ENCODE data around the gene TECPR2. TPM values are rescaled to one million over a fixed set of nuclear protein-coding genes. Genes with fewer than 3 reads are reported as not detected.

The TECPR2 gene
- total and polyA plus RNA-seq, 2 of the 13 experiments (the other 11 are each of a cell fraction or from before 2014, with no cell fraction given): 3.5 to 5.7 TPM

GRCh38 chr14:102319351-102320032 lies 43.2 kb upstream of the TECPR2 start, which contains the start of gene ZNF839 (continued):
- TF ChIP-seq THYN1 (CRISPR knock-in tag; IDR thresholded peaks at IDR 0.05; ENCODE audit: borderline replicate concordance, low read depth) (no peak), RXRA (CRISPR knock-in tag; IDR thresholded peaks at IDR 0.05) (no peak), ZNF207 (IDR thresholded peaks at IDR 0.05; ENCODE audit: borderline replicate concordance) (no peak), NRL (CRISPR knock-in tag; IDR thresholded peaks at IDR 0.05; ENCODE audit: borderline replicate concordance) (no peak), ATF7 (IDR thresholded peaks at IDR 0.05) (peak; percentile 94), ATF7 (CRISPR knock-in tag; IDR thresholded peaks at IDR 0.05) (no peak; the same call in 1 of the 2 replicates), ZNF281 (CRISPR knock-in tag; IDR thresholded peaks at IDR 0.05; ENCODE audit: borderline replicate concordance) (no peak), KDM6A (CRISPR knock-in tag; IDR thresholded peaks at IDR 0.05; ENCODE audit: low read depth) (no peak), ZSCAN25 (CRISPR knock-in tag; IDR thresholded peaks at IDR 0.05) (no peak), ELF3 (CRISPR knock-in tag; IDR thresholded peaks at IDR 0.05) (no peak), ARID2 (CRISPR knock-in tag; IDR thresholded peaks at IDR 0.05; ENCODE audit: borderline replicate concordance) (no peak), MED8 (CRISPR knock-in tag; IDR thresholded peaks at IDR 0.05; ENCODE audit: insufficient replicate concordance) (peak; percentile 6), ZNF724P (CRISPR knock-in tag; IDR thresholded peaks at IDR 0.05; ENCODE audit: borderline replicate concordance) (no peak), SP4 (CRISPR knock-in tag; IDR thresholded peaks at IDR 0.05) (peak; percentile 81), NBN (conservative IDR thresholded peaks at IDR 0.05) (no peak), CEBPB (IDR thresholded peaks at IDR 0.05; ENCODE audit: borderline replicate concordance, low read depth, low read length) (no peak), SALL1 (CRISPR knock-in tag; IDR thresholded peaks at IDR 0.05) (peak; percentile 41)
- TF ChIP-seq, protein P1, sequence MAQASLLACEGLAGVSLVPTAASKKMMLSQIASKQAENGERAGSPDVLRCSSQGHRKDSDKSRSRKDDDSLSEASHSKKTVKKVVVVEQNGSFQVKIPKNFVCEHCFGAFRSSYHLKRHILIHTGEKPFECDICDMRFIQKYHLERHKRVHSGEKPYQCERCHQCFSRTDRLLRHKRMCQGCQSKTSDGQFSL (CRISPR knock-in tag; IDR thresholded peaks at IDR 0.05): peak; percentile 43; the same call in 1 of the 2 replicates
- TF ChIP-seq, protein P2, sequence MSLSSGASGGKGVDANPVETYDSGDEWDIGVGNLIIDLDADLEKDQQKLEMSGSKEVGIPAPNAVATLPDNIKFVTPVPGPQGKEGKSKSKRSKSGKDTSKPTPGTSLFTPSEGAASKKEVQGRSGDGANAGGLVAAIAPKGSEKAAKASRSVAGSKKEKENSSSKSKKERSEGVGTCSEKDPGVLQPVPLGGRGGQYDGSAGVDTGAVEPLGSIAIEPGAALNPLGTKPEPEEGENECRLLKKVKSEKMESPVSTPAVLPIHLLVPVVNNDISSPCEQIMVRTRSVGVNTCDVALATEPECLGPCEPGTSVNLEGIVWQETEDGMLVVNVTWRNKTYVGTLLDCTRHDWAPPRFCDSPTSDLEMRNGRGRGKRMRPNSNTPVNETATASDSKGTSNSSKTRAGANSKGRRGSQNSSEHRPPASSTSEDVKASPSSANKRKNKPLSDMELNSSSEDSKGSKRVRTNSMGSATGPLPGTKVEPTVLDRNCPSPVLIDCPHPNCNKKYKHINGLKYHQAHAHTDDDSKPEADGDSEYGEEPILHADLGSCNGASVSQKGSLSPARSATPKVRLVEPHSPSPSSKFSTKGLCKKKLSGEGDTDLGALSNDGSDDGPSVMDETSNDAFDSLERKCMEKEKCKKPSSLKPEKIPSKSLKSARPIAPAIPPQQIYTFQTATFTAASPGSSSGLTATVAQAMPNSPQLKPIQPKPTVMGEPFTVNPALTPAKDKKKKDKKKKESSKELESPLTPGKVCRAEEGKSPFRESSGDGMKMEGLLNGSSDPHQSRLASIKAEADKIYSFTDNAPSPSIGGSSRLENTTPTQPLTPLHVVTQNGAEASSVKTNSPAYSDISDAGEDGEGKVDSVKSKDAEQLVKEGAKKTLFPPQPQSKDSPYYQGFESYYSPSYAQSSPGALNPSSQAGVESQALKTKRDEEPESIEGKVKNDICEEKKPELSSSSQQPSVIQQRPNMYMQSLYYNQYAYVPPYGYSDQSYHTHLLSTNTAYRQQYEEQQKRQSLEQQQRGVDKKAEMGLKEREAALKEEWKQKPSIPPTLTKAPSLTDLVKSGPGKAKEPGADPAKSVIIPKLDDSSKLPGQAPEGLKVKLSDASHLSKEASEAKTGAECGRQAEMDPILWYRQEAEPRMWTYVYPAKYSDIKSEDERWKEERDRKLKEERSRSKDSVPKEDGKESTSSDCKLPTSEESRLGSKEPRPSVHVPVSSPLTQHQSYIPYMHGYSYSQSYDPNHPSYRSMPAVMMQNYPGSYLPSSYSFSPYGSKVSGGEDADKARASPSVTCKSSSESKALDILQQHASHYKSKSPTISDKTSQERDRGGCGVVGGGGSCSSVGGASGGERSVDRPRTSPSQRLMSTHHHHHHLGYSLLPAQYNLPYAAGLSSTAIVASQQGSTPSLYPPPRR (CRISPR knock-in tag; IDR thresholded peaks at IDR 0.05; ENCODE audit: borderline replicate concordance): 0 out of 2 replicates have a peak, but pooled peaks have one; percentile 39
- TF ChIP-seq, protein P3, sequence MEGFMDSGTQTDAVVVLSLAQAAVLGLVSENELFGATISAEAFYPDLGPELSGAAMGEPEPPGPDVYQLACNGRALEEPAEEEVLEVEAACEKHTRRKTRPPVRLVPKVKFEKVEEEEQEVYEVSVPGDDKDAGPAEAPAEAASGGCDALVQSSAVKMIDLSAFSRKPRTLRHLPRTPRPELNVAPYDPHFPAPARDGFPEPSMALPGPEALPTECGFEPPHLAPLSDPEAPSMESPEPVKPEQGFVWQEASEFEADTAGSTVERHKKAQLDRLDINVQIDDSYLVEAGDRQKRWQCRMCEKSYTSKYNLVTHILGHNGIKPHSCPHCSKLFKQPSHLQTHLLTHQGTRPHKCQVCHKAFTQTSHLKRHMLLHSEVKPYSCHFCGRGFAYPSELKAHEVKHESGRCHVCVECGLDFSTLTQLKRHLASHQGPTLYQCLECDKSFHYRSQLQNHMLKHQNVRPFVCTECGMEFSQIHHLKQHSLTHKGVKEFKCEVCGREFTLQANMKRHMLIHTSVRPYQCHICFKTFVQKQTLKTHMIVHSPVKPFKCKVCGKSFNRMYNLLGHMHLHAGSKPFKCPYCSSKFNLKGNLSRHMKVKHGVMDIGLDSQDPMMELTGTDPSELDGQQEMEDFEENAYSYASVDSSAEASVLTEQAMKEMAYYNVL (CRISPR knock-in tag; IDR thresholded peaks at IDR 0.05; ENCODE audit: borderline replicate concordance): 0 out of 2 replicates have a peak, but pooled peaks have one; percentile 35
